OCI-LY3 (cell line): ENCODE data around the gene RPGRIP1L.

Experiments used
- H2AFZ ChIP-seq: fragments of 200-600, 300-600 bp; shearing (Covaris generic); 2 replicates; pipeline ENCODE4 v1.6.0; 2014; ENCODE audit warnings: antibody characterized with exemption, low read depth, low read length
- H3K27ac ChIP-seq: fragments of 200-600, 300-600 bp; sonication (generic); 2 replicates; pipeline ENCODE4 v1.5.1; 2014; ENCODE audit warnings: mild to moderate bottlenecking, low read length, moderate library complexity, mixed read lengths
- H3K27me3 ChIP-seq: fragments of 200-600, 300-600 bp; sonication (generic); 2 replicates; pipeline ENCODE4 v1.6.1; 2014; ENCODE audit warnings: low read depth, low read length, mixed read lengths
- H3K36me3 ChIP-seq: fragments of 200-600, 300-600 bp; sonication (generic); replicated peaks from 2 replicates; pipeline ENCODE3; 2014; ENCODE audit warnings: low read depth, low read length, mixed read lengths
- H3K4me1 ChIP-seq: fragments of 300-600, 200-600 bp; sonication (generic); 2 replicates; pipeline ENCODE4 v1.6.1; 2014; ENCODE audit warnings: low read length, mixed read lengths
- H3K4me2 ChIP-seq: fragments of 200-600, 300-600 bp; sonication (generic); 2 replicates; pipeline ENCODE4 v1.6.1; 2014; ENCODE audit warnings: low read length, mixed read lengths
- H3K4me3 ChIP-seq: fragments of 300-600, 200-600 bp; sonication (generic); 2 replicates; pipeline ENCODE4 v1.5.1; 2014; ENCODE audit warnings: antibody characterized with exemption, mild to moderate bottlenecking, low read length, moderate library complexity
- H3K79me2 ChIP-seq: fragments of 300-600, 200-600 bp; shearing (Covaris generic); 2 replicates; pipeline ENCODE4 v1.6.1; 2014; ENCODE audit warnings: mild to moderate bottlenecking, low read length, mixed read lengths
- H3K9ac ChIP-seq: fragments of 300-600, 200-600 bp; shearing (Covaris generic); 2 replicates; pipeline ENCODE4 v1.6.0; 2014; ENCODE audit warnings: mild to moderate bottlenecking, low read length, moderate library complexity
- H3K9me3 ChIP-seq: fragments of 200-600, 300-600 bp; shearing (Covaris generic); 2 replicates; pipeline ENCODE4 v1.6.1; 2014; ENCODE audit warnings: low read length, mixed read lengths; ENCODE audit not compliant: insufficient read depth
- H4K20me1 ChIP-seq: fragments of 200-600, 300-600 bp; sonication (generic); 2 replicates; pipeline ENCODE4 v1.6.1; 2016; ENCODE audit warnings: low read length, mixed read lengths; ENCODE audit not compliant: insufficient read depth
- EZH2phosphoT487 ChIP-seq: fragments of 200-600 bp; shearing (Covaris generic); IDR thresholded peaks from 2 replicates; pipeline ENCODE4 v1.6.1; 2018; ENCODE audit warnings: antibody characterized with exemption, mixed run types, low read depth
- TF ChIP-seq, protein P1 (sequence below): fragments of 200-600, 300-600 bp; sonication (generic); IDR thresholded peaks from 2 replicates; pipeline ENCODE4 v1.5.1; 2014; ENCODE audit warnings: antibody characterized with exemption, low read length, low read depth

The RPGRIP1L gene

DNA sequence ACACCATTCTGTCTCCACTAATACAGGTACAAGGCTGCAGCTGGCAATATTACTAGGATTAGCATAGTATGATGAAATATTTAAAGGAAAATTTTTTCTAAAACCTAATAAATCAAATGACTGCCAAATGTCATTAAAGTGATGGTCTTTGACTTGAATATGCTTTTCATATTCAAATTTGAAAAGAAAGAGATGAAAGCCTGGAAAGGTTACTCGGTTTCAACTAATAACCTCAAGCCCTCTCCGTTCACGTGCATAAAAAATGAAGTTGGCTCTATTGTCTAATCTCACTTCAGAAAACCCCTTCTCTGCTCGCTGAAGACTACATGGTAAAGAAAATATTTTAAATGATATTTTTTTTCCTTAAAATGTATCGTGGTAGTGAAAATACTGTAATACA is 83.2 kb downstream of the RPGRIP1L start:
- Histone ChIP-seq H3K36me3 (no peaks in the 10 kb centered on the region), H3K4me1 (no peaks in the 10 kb centered on the region), H3K4me2 (no peak overlapping the region), H3K9me3 (no peaks in the 10 kb centered on the region), H3K27me3 (no peaks in the 10 kb centered on the region), H3K4me3 (no peak overlapping the region), H3K9ac (no peak overlapping the region), H2AFZ (no peak overlapping the region), H4K20me1 (no peaks in the 10 kb centered on the region), H3K79me2 (no peaks in the 10 kb centered on the region), H3K27ac (no peak overlapping the region)
- TF ChIP-seq, protein P1, sequence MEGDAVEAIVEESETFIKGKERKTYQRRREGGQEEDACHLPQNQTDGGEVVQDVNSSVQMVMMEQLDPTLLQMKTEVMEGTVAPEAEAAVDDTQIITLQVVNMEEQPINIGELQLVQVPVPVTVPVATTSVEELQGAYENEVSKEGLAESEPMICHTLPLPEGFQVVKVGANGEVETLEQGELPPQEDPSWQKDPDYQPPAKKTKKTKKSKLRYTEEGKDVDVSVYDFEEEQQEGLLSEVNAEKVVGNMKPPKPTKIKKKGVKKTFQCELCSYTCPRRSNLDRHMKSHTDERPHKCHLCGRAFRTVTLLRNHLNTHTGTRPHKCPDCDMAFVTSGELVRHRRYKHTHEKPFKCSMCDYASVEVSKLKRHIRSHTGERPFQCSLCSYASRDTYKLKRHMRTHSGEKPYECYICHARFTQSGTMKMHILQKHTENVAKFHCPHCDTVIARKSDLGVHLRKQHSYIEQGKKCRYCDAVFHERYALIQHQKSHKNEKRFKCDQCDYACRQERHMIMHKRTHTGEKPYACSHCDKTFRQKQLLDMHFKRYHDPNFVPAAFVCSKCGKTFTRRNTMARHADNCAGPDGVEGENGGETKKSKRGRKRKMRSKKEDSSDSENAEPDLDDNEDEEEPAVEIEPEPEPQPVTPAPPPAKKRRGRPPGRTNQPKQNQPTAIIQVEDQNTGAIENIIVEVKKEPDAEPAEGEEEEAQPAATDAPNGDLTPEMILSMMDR = no peak
- no peak for TF ChIP-seq EZH2phosphoT487

DNA sequence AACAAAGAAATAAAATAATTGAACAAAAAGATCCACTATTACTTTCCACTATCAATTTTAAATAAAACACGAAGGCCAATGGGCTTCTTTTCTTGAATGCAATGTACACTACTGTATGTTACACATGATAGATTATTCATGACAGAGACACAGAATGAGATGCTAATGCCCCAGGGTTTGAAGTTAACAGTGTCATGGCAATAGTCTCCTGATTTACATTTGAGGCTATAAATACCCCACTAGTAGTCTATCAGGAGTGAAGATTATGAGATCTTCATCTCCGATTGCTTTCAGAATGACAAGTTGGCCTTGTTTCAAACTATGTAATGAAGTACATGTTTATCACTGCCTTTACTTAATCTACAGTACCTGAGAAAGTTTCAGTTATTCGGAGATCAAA is 84.4 kb downstream of the RPGRIP1L start:
- Histone ChIP-seq H3K9me3 (no peaks in the 10 kb centered on the region), H3K27me3 (no peaks in the 10 kb centered on the region), H3K4me3 (no peak overlapping the region), H4K20me1 (no peaks in the 10 kb centered on the region), H3K9ac (no peak overlapping the region), H3K36me3 (no peaks in the 10 kb centered on the region), H2AFZ (no peak overlapping the region), H3K27ac (no peak overlapping the region), H3K4me1 (no peaks in the 10 kb centered on the region), H3K79me2 (no peaks in the 10 kb centered on the region), H3K4me2 (no peak overlapping the region)
- TF ChIP-seq, protein P1 = no peak
- no peak for TF ChIP-seq EZH2phosphoT487

DNA sequence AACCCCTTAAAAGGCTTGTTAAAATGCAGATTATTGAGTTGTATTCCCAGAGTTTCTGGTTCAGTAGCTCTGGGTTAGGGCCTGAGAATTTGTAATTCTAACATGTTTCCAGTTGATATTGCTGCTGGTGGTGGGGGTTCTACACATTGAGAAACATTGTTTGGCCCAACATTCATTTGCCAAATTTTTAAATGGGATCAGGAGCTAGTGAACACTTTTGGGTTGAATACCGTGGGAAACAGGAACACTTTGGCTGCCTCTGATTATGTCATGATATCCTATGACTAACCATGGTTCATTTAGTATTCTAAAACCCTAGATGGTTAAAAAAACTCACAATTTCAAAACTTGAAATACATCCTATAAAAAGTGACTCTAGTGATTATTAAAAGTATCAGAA is 89.3 kb downstream of the RPGRIP1L start:
- Histone ChIP-seq H3K4me1 (no peaks in the 10 kb centered on the region), H3K27me3 (no peaks in the 10 kb centered on the region), H3K36me3 (no peaks in the 10 kb centered on the region), H3K79me2 (no peaks in the 10 kb centered on the region), H3K9ac (no peak overlapping the region), H2AFZ (no peak overlapping the region), H3K27ac (no peak overlapping the region), H3K4me2 (no peak overlapping the region), H3K4me3 (no peak overlapping the region), H3K9me3 (no peaks in the 10 kb centered on the region), H4K20me1 (no peaks in the 10 kb centered on the region)
- TF ChIP-seq, protein P1 = no peak
- no peak for TF ChIP-seq EZH2phosphoT487

- H3K9me3 ChIP-seq = no peaks in the 10 kb centered on the region
- H3K4me2 ChIP-seq = no peak overlapping the region
- no peak overlapping the region for H3K27ac ChIP-seq
- H3K36me3 ChIP-seq = no peaks in the 10 kb centered on the region
- no peak overlapping the region for H2AFZ ChIP-seq
- TF ChIP-seq, protein P1 = no peak
- H3K9ac ChIP-seq = no peak overlapping the region
- no peaks in the 10 kb centered on the region for H3K27me3 ChIP-seq
- H4K20me1 ChIP-seq = no peaks in the 10 kb centered on the region
- no peaks in the 10 kb centered on the region for H3K79me2 ChIP-seq
- no peak overlapping the region for H3K4me3 ChIP-seq
- no peaks in the 10 kb centered on the region for H3K4me1 ChIP-seq
Observed at GRCh38 chr16:53612003-53612402, 91.7 kb downstream of the RPGRIP1L start.
